A204.1 (cell line): Measurements from ENCODE around the gene FBLN5.

Experiments used
- FAIRE-seq: peaks from 2 replicates; lab custom pipeline; 2012; peaks lifted over from hg19 to GRCh38; lab: Jason Lieb, UNC

Gene FBLN5

DNA sequence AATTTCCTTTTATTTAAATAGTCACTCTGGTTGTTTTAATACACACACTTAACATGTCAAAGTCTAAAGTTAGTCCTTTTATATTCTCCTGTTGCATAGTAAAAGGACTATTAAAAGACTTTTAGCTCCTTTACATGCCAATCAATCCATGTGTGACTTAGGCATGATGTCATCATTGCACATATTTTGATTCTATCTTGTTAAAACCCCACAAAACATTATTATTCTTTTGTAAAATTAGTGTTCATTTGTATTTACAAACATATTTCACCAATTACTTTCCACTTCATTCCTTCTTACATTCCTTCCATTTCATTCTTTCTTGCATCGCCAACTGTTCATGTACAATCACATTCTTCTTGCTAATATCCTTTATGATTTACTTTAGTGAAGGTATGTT lies 119.7 kb downstream of the FBLN5 start:
- no peak for FAIRE-seq
